Lower leg skin (tissue), 3 donors: ENCODE results near the gene TGFBRAP1.

ENCODE experiments used
- POLR2A ChIP-seq, 2 donors: fragments of 450-650 bp; IDR thresholded peaks; one replicate each; pipeline ENCODE4 v1.6.1; 2016 to 2017; ENCODE audit warnings: antibody characterized with exemption in 2 of 2, mild to moderate bottlenecking in 1 of 2, moderate library complexity in 1 of 2
- TF ChIP-seq, protein P1 (sequence below), 3 donors: fragments of 450-650 bp; IDR thresholded peaks; one replicate each; pipeline ENCODE4 v1.5.1; 2016; ENCODE audit warnings: antibody characterized with exemption in 3 of 3, mild to moderate bottlenecking in 3 of 3, moderate library complexity in 2 of 3

GRCh38 chr2:105377871-105378270, 48.3 kb upstream of the TGFBRAP1 start:
- TF ChIP-seq, protein P1, sequence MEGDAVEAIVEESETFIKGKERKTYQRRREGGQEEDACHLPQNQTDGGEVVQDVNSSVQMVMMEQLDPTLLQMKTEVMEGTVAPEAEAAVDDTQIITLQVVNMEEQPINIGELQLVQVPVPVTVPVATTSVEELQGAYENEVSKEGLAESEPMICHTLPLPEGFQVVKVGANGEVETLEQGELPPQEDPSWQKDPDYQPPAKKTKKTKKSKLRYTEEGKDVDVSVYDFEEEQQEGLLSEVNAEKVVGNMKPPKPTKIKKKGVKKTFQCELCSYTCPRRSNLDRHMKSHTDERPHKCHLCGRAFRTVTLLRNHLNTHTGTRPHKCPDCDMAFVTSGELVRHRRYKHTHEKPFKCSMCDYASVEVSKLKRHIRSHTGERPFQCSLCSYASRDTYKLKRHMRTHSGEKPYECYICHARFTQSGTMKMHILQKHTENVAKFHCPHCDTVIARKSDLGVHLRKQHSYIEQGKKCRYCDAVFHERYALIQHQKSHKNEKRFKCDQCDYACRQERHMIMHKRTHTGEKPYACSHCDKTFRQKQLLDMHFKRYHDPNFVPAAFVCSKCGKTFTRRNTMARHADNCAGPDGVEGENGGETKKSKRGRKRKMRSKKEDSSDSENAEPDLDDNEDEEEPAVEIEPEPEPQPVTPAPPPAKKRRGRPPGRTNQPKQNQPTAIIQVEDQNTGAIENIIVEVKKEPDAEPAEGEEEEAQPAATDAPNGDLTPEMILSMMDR (IDR thresholded peaks at IDR 0.05), result no peak
- no peak for TF ChIP-seq POLR2A (IDR thresholded peaks at IDR 0.05)
